NCI-H2081 treated with DMSO at 0.1 percent for 48 hours (cell line): ENCODE measurements around the gene APOBEC3A.
"Not testable (repeated sequence)": the region's sequence is repeated elsewhere in the genome, so short reads cannot be mapped to it uniquely, and the experiment has no call there.

ENCODE experiments used
- DNase-seq: peaks from one replicate; lab custom pipeline; 2025; lab: John Stamatoyannopoulos, UW

APOBEC3A gene

DNA sequence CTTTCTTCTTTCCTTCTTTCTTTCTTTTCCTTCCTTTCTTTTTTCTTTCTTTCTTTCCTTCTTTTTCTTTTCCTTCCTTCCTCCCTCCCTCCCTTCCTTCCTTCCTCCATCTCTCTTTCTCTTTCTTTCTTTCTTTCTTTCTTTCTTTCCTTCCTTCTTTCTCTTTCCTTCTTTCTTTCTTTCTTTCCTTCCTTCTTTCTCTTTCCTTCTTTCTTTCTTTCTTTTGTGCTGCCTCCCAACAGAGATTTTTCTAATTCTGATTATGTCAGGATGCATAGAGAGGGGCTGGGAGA is 1.2 kb downstream of the APOBEC3A start:
- DNase-seq: not testable (repeated sequence)

DNA sequence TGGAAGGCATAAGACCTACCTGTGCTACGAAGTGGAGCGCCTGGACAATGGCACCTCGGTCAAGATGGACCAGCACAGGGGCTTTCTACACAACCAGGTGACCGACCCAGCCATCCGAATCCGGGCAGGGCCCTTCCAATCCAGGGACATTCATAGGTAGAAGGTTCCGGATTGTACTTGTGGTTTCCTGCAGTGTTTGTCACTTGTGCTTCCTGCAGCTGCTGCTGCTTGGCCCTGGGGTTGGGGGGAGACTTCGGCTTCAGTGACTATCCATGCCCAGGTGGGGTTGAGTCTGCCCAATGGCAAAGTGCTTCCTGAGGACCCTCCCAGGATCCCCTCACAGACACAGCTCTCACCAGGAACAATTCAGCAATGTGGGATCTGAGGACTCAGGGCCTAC is 2.2 kb downstream of the APOBEC3A start:
- DNase-seq: no peak

DNA sequence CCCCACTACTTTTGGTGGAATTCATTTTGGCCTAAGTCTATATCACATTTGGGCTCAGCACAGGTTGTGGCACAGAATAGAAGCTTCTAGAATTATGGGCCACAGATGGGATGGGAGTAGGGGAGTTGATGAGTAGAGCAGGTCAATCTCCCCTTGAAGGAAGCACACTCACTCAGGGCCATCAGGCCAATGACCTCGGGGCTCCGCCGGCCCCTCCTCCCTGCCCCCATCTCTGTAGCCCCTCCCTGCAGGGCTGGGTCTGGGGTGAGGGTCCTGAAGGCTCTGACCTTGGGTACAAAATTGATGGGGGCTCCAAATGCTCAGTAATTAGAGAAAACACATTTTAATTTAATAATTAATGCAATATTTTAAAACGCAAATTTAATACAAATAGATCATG is 3.3 kb downstream of the APOBEC3A start:
- not testable (repeated sequence) for DNase-seq

DNA sequence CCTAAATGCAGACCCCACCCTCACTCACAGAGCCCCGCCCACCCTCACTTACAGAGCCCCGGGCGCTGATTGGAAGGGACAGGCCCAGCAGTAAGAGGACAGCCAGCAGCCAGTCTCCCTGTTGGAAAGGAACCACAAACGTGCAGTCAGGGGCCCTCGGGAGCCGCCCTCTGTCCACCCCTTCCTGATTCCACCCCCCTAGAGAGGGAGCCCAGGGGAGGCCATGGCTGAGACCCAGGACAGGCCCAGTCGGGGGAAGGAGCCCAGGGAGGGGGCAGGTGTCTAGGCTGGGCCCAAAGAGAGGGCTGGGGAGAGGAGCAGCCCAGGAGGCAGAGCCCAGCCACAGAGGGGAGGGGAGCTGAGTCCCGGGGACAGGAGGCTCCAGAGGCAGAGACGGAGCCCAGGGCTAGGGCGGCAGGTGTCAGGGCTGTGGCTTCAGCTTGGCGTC is 5.9 kb downstream of the APOBEC3A start:
- DNase-seq: not testable (repeated sequence)

DNA sequence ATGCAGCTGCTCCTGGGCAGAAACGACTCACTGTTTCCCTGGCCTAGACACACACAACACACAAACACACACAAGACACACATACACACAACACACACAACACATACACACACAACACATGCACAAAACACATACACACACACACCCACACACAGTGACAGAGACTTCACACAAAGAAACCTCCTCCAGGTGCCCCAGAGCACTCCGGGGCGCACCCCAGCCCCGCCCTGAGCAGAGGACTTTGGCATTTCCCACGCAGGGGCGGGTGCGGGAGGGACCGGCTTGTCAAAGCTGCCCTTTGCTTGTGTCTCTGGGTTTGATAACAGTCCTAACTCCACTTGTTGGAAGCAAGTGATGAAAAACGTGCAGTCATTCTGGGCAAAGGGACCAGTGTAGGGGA is 6.5 kb downstream of the APOBEC3A start:
- no peak for DNase-seq

DNA sequence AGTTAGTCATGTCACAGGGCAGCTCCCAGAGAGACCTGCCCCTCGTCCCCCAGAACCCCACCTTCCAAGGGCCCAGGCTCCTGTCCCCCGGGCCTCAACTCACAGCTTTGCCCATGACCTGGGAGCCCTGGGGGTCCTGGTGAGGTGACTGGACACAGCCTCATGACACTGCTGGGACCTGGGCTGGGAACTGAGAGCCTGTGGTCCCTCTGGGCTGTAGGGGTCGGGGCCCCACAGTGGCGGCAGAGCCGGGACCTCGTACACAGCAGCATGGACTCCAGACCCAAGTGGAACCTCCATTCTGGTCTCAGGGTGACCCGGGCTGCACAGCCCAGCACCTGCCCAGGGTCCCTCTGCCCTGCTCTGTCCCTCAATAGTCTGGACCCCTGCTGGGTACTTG is 6.9 kb downstream of the APOBEC3A start:
- no peak for DNase-seq

DNA sequence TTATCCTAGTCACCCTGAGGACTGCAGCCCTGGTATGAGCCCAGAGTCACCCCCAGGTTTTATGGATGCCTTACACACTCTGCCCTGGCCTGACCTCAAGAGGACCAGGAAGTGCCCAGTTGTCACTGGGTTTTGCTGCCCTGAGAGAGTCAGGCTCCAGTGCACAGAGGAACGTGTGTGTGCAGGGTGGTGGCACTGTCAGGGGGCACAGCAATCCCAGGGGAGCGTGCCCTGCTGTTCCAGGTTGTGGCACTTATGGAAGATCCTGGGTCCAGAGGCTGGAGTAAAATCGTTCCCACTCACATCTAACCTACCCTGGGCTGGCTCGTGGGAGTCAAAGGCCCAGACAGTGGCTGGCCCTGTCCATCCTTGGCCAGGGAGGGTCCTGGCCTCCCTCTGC is 7.6 kb downstream of the APOBEC3A start:
- no peak for DNase-seq

DNA sequence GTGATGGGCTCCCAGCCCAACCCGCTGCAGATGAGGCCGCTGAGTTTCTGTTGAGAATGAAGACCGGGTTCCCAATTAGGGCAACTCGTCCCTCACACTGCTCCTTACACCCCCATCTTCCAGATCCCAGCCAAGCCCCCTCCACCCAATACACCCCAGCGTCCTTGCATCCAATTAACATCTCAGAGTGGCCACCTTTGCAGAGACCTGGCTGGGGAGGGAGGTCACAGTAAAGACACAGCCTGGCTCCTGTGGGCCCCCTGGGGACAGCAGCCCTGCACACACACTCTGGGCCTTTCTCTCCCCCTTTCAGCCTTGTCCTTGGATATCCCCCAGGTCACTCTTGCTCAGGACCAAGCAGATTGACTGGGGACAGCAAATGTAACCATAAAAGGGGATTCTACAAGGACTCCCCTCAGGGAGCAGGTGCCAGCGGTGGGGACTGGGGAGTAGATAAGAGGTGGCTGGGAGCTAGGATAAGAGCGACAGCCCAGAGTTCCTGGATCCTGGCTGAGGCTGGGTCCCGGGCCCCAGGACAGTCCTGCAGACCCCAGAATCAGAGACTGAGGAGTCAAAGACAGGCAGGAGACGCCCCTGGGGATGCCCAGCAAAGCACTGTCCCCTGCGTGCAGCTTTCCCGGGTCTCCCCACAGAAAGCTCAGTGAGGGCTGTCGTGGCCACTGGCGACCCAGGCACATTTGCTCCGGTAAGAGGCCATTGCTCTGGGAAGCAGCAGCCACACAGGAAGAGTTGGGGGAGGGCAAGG is 8.4 kb downstream of the APOBEC3A start:
- no peak for DNase-seq

DNA sequence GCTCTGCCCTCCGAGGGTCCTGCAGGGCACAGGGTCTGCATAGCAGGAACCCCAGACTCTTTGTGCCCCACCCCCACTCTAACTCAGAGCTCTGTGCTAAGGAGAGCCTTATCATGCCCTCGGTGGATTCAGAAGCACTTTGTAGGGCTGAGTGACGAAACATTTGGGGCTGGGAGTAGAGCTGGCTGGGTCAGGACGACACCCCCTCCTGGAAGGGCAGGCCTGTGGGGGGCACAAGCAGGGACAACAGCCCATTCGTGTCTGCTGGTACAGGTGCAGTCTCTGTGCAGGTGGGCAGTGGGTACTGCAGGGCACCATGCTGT is 8.9 kb downstream of the APOBEC3A start:
- DNase-seq: no peak

DNA sequence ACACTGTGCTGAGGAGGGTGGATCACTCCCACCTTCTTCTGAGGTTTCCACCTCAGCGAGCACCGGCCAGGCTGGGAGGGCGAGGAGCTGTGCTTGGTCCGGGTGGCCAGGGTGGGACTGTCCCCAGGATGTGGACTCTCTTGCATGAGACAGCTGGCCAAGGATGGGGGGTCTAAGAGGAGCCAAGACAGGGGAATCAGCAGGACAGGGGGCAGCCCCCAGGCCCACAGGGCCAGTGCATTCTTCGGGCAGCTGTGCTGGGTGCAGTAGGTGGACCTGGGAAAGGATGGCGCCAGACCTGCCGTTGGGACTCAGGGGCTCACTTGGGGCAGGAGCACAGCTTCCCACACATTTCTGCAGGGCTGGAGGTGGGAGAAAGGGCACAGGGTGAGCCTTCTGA is 9.5 kb downstream of the APOBEC3A start:
- DNase-seq: no peak

DNA sequence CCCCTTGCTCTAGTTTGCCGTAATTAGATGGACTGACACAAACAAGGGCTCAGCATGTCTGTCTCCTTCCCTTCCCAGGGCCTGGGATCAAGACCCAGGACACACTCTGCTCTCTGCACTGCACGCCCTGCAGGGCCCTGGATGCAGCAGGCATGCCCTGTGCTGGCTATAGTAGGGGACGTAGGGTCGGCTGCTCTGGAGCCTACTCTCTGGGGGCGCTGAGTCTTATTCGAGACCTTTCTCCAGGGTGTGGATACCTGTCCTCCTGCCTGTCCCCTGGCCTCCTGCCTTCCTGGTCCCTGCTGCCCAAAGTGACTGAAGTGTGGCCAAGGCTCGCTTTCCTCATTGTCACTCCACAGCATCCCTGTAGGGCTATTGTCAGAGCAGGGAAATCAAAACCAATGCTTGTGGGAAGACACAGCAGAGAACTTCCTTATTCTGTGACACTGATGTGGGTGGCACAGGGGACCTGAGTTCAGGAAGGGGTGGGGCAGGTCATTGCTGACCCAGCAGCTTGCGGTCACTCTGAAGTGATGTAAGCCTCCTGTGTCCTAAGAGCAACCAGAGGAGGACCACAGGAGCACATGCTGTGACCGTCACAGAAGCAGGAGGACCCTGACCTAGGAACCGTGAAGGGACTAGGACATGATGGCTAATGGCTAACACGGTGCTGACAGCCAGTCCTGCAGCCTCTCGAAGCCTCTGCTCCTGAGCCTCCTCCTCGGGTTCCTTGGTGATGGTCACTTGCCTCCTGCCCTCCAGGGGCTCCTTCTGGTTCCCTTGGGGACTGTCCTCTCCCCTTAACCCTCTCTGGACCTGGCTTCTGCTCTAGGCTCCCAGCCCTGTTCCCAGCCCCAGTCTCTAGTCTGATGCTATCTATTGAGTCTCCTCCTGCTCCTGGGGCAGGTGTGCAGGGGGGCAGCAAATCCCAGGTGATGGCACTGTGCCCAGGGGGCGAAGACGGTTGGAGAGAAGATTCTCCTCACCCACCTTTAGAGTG is 10.3 kb downstream of the APOBEC3A start:
- DNase-seq: no peak

DNA sequence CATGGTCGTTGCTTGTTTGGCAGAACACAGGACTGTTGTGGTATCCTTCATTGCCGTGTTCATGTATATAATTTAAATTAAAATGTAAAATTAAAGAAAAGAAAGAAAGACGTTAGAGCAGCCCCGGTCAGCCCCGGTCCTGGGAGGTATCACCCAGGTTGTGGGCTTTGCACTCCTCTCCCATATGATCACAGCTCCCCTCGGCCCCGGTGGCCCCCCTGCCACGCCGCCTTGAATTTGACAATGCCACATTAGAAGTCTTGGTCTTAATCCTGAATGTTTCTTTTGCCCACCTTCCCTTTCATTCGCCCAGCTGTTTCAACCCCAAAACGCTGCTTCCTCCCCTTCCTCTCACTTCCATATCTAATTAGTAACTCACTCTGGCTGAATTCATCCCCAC is 11.4 kb downstream of the APOBEC3A start:
- no peak for DNase-seq

DNA sequence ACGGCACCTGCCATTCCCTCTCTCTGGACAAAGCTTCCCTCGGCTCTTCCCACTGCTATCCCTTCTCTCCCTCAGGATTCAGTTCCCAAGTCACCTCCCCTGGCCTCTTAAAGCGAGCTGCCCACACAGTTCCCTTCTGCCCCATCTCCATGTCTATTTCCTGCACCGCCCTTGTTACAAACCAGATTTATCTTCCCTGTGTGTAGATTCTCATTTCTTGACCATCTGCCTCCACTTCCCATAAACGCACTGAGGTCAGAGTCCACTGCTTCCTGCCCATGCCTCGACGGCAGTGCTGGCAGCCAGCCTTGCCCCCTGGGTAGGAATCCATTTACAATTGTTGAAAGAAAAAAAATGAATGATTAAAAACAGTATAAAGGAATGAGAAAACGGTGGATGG is 13.1 kb downstream of the APOBEC3A start:
- DNase-seq: no peak

DNA sequence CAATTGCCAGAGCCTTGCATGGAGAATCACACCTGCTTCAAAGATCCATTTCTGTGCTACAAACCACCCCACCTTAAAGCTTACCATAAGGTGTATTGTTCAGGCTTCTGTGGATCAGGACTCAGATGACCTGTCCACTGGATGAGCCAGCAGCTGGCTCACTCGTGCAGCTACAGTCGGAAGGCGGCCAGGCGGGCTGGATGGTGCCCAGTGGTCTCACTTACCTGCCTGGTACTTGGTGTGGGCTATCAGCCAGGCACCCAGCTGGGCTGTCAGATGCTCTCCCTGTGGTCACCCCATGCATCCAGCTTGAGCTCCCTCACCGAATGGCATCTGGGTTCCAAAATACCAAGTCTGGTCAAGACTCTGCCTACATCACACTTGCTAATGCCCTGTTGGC is 13.8 kb downstream of the APOBEC3A start:
- DNase-seq: no peak

DNA sequence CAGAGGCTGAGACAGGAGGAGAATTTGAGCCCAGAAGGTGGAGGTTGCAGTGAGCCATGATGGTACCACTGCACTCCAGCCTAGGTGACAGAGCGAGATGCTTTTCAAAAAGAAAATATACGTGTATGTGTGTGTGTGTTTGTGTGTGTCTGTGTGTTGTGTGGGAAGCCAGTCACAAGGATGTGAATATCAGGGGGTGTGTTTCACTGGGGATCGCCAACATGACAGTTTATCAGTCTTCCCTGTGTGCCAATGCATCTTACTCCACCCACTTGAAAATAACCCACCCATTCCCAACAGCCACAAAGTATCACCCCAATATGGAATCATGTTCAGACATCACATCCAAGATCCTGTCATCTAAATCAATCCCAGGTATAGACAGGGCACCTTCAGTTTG is 14.4 kb downstream of the APOBEC3A start:
- DNase-seq: no peak

DNA sequence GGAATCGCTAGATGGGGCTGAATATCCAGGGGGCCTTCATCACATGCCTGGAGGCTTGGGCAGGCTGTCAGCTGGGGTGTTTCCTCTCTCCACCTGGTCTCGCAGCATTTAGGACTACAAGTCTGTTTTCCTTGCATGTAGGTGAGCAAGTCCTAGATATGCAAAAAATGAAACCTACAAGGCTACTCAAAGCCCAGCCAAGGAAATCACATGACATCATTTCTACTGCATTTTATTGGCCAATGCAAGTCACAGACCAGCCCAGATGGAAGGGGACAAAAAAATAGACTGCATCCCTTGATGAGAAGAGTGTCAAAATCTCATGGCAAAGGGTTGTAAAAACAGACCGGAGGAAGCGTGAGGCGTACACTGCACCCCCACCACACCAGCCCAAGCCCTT is 15.1 kb downstream of the APOBEC3A start:
- DNase-seq: no peak

DNA sequence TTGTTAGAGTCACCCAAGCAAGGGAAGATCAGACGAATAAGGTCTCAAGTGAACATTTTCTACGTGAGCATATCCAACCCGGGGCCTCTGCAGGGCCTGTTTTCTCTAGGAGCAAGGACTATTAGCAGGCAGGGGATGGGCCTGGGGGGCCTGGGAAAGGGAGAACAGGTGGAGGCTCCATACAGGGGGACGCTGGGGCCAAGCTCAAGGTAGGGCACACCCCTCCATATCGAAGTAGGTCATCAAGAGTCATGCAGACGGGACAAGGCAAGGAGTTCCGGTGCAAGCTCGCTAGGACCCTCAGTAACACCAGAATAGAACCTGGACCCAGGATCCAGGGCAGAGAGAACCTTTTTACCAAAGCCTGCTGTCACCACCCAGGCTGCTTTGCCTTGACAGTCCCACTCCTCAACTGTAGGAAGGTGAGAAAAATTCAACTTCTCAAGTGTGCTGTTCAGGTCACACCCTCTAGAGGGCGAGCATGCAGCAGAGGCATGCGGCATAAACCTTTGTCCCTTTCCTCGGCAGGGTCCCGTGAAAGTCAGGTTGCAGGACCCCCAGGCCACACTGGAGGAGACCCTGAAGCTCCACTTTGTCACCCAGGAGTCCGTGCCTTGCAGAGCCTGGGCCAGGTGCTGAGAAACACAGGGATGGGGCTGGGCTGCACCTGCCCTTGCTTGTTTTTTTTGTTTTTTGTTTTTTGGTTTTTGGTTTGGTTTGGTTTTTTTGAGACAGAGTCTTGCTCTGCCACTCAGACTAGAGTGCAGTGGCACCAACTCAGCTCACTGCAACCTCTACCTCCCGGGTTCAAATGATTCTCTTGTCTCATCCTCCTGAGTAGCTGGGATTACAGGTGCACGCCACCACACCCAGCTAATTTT is 16.1 kb downstream of the APOBEC3A start:
- no peak for DNase-seq

DNA sequence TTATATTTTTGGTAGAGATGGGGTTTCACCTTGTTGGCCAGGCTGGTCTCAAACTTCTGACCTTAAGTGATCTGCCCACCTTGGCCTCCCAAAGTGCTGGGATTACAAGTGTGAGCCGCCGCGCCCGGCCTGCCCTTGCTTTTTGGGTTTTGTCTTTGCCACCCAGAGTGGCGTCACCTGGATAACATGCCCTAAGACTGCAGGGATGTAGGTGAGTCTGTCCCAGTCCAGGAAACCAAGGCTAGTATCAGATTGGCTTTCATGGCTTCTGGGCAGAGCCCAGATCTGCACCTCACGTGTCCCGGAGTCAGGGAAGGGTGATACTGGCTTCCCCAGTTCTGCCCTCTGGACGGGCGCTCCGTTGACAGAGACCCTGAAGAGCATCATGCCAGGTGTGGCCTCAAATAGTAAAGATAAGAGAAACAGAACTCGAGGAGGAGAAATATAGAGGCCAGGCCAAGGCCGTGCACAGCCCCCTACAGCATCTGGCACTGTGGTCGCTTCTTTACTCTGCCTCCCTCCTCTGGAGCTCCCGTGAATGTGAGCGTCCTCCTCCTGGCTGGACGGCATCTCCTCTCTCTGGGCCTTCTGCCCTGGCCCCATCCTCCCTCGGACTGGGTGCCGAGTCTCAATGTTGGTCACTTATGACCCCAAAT is 16.9 kb downstream of the APOBEC3A start:
- DNase-seq: no peak

DNA sequence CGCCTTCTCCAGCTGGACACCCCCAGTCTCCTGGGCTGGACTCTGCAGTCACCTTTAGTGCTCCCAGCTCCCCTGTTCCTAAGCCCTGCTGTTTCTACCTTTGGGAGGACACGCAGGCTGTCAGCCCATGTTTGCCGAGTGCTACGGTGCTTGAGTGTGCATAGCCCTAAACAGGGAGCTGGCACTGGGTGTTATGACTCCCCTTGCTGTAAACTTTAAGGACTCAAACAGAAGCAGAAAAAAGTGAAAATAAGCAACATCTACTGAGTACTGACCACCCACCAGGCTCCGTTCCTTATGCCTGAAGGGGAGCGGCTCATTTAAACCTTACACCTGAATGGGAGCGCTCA is 17.4 kb downstream of the APOBEC3A start:
- no peak for DNase-seq

DNA sequence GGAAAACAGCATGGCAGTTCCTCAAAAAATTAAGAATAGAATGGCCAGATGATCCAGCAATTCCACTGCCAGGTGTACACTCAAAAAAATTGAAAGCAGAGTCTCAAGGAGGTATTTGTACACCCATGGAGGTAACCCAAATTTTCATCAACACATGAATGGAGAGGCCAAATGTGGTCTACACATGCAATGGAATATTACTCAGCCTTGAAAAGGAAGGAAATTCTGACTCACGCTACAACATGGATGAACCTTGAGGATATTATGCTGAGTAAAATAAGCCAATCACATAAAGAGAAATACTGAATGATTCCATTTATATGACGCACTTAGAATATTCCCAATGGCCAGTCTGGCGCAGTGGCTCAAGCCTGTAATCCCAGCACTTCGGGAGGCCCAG is 19.9 kb downstream of the APOBEC3A start:
- DNase-seq: not testable (repeated sequence)

DNA sequence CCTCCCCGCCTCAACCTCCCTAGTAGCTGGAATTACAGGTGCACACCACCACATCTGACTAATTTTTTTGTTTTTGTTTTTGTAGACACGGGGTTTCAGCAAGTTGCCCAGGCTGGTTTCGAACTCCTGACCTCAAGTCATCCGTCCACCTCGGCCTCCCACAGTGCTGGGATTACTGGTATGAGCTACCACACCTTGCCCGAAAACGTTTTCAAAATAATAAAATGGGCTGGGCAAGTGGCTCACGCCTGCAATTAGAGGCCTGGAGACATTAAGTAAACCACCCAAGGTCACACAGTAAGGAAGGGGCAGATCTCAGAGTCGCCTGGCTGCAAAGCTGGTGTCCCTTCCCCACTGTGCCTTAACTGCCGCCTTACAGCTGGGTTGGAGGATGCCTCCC is 23.2 kb downstream of the APOBEC3A start:
- not testable (repeated sequence) for DNase-seq
